Lung (tissue), 12 donors: ENCODE measurements around the gene BTBD2. TPM values are rescaled to one million over a fixed set of nuclear protein-coding genes. Genes with fewer than 3 reads are reported as not detected.

Source experiments
- ATAC-seq: fragments of 200-7000 bp; cut with Tn5 transposase; one replicate; pipeline ENCODE4 v1.9.1; 2020; ENCODE audit warnings: moderate number of reproducible peaks; ENCODE audit not compliant: insufficient read depth, low FRiP score
- DNase-seq, 3 donors: peaks; one replicate each; pipeline ENCODE4 v3.0.0-alpha.2; 2013 to 2017
- H3K27ac ChIP-seq, 2 donors: one replicate each; pipeline ENCODE4 v1.5.1; 2013; ENCODE audit warnings: mild to moderate bottlenecking in 2 of 2, moderate library complexity in 2 of 2, control low read depth in 1 of 2, inconsistent platforms in 1 of 2, low read depth in 1 of 2, low read length in 1 of 2
- H3K27me3 ChIP-seq, 3 donors: one replicate each; pipeline ENCODE4 v1.5.1; 2013; ENCODE audit warnings: low read length in 2 of 3; ENCODE audit not compliant: control insufficient read depth in 3 of 3, insufficient read depth in 3 of 3
- H3K36me3 ChIP-seq, 4 donors: one replicate each; pipeline ENCODE4 v1.5.1; 2013; ENCODE audit warnings: low read length in 4 of 4, mild to moderate bottlenecking in 1 of 4, moderate library complexity in 1 of 4; ENCODE audit not compliant: control insufficient read depth in 4 of 4, insufficient read depth in 4 of 4
- H3K4me1 ChIP-seq, 5 donors: one replicate each; pipeline ENCODE4 v1.5.1; 2013; ENCODE audit warnings: low read length in 5 of 5, mild to moderate bottlenecking in 2 of 5, moderate library complexity in 1 of 5; ENCODE audit not compliant: control insufficient read depth in 5 of 5, insufficient read depth in 5 of 5
- H3K4me3 ChIP-seq: one replicate; pipeline ENCODE4 v1.5.1; 2013; ENCODE audit warnings: mild to moderate bottlenecking, control low read depth, moderate library complexity
- H3K9ac ChIP-seq, 2 donors: one replicate each; pipeline ENCODE4 v1.5.1; 2013; ENCODE audit warnings: low read length in 2 of 2, control low read depth in 1 of 2; ENCODE audit not compliant: insufficient read depth in 1 of 2
- H3K9me3 ChIP-seq, 4 donors: one replicate each; pipeline ENCODE4 v1.5.1; 2013; ENCODE audit warnings: low read length in 3 of 4, mild to moderate bottlenecking in 1 of 4, moderate library complexity in 1 of 4; ENCODE audit not compliant: control insufficient read depth in 4 of 4, insufficient read depth in 3 of 4
- CTCF ChIP-seq: IDR thresholded peaks from 2 replicates; pipeline ENCODE4 v1.5.1; 2012; ENCODE audit warnings: mild to moderate bottlenecking; ENCODE audit errors: control extremely low read depth, extremely low read depth
- WGBS, 2 donors: extraction: QIAGEN DNeasy Blood & Tissue Kit; methylation state at CpG; one replicate each; pipeline ENCODE4 v1.1.7; 2013; 5-methylcytosine and 5-hydroxymethylcytosine counted together
- polyA plus RNA-seq, 2 donors: library from polyadenylated mRNA; stranded (reverse); fragments of 200-250 nt; gene quantifications; one replicate each; pipeline ENCODE4 v1.2.1, GENCODE V29; 2013
- total RNA-seq, 2 donors: library from RNA; depleted of rRNA in 1 of 2; stranded (reverse); fragments of >200 nt in 1 of 2; gene quantifications; one replicate each; pipeline ENCODE4 v1.2.1, GENCODE V29; 2014 to 2021
- donor health status: control.
- donor health status: control.
- donor health status: Bipolar disorder and iron deficiency.
- donor health status: healthy.
- donor health status: DM: yes; HTN: yes; CAD: no.

Gene BTBD2
- total and polyA plus RNA-seq, 4 donors = 35.5 to 62.3 (median 44.8) TPM

- ATAC-seq (no peak), DNase-seq (no peak)
- peaks cover 0 to 7% (median 0%) of the 10 kb centered on the region in 4 donors for H3K36me3 ChIP-seq
- no peak overlapping the region for H3K4me3 ChIP-seq
- no peak overlapping the region for H3K9ac ChIP-seq
- H3K27ac ChIP-seq = peak overlapping the region in 1 of 2 donors; percentile 62
- peaks cover 0 to 5% (median 0%) of the 10 kb centered on the region in 4 donors for H3K9me3 ChIP-seq
- peaks cover 5 to 11% (median 8%) of the 10 kb centered on the region in 5 donors for H3K4me1 ChIP-seq
- H3K27me3 ChIP-seq = no peaks in the 10 kb centered on the region
- WGBS, 2 donors = 74 to 85% methylated on average over 9 of the region's 9 CpGs
- no peak for TF ChIP-seq CTCF
Observed at GRCh38 chr19:2033825-2034159, 18.3 kb upstream of the BTBD2 start.

- Histone ChIP-seq H3K9me3 (peaks cover 0 to 5% (median 0%) of the 10 kb centered on the region in 4 donors), H3K4me3 (no peak overlapping the region), H3K27ac (peak overlapping the region; percentile 12 to 84), H3K27me3 (no peaks in the 10 kb centered on the region), H3K36me3 (peaks cover 0 to 2% (median 0%) of the 10 kb centered on the region in 4 donors), H3K9ac (no peak overlapping the region), H3K4me1 (peaks cover 5 to 11% (median 8%) of the 10 kb centered on the region in 5 donors)
- ATAC-seq = no peak
- DNase-seq = no peak
- 93 to 98% methylated on average over 6 of the region's 6 CpGs for WGBS, 2 donors
- TF ChIP-seq CTCF = no peak
Observed at GRCh38 chr19:2033115-2033824, 17.8 kb upstream of the BTBD2 start.

GRCh38 chr19:2032296-2032941 is 16.9 kb upstream of the BTBD2 start:
- peaks cover 5 to 14% (median 8%) of the 10 kb centered on the region in 5 donors for H3K4me1 ChIP-seq
- no peaks in the 10 kb centered on the region for H3K36me3 ChIP-seq
- 3% methylated on average over 19 of the region's 19 CpGs for WGBS, 2 donors
- DNase-seq (peak; percentile 89 to 93 (median 93)), ATAC-seq (peak; percentile 72)
- no peak for TF ChIP-seq CTCF
- peak overlapping the region; percentile 85 to 97 for H3K27ac ChIP-seq
- no peak overlapping the region for H3K9ac ChIP-seq
- H3K4me3 ChIP-seq = no peak overlapping the region
- no peaks in the 10 kb centered on the region for H3K27me3 ChIP-seq
- peaks cover 0 to 5% (median 0%) of the 10 kb centered on the region in 4 donors for H3K9me3 ChIP-seq
